ENCODE measurements around the gene EPHB1. TPM values are rescaled to one million over a fixed set of nuclear protein-coding genes. Genes with fewer than 3 reads are reported as not detected.

Gene EPHB1
- polyA plus RNA-seq, 1 of the 3 experiments (the other 2 are of a cell fraction) = 1.2 TPM

- Histone ChIP-seq H3K9ac (no peak overlapping the region), H3K36me3 (replicated peaks in 1 of 2; ENCODE audit: control insufficient read depth in 1 of 2, insufficient read depth in 2 of 2, low read length in 1 of 2) (no peaks in the 10 kb centered on the region), H3K4me1 (ENCODE audit: control insufficient read depth in 1 of 2, insufficient read depth in 2 of 2, low read depth in 1 of 2, low read length in 1 of 2) (peaks cover 0 to 3% of the 10 kb centered on the region in 2 experiments; a peak in 1 of 4 replicates), H3K4me2 (no peak overlapping the region), H3K27me3 (ENCODE audit: insufficient read depth) (no peaks in the 10 kb centered on the region), H3K9me3 (no peaks in the 10 kb centered on the region), H3K27ac (ENCODE audit: low read depth in 2 of 2, low read length in 1 of 2) (no peak overlapping the region), H4K20me1 (ENCODE audit: insufficient read depth) (no peaks in the 10 kb centered on the region), H2AFZ (ENCODE audit: low read depth) (no peak overlapping the region), H3F3A (replicated peaks; ENCODE audit: insufficient read depth) (no peaks in the 10 kb centered on the region), H3K79me2 (ENCODE audit: insufficient read depth) (no peaks in the 10 kb centered on the region), H3K4me3 (ENCODE audit: low read depth in 2 of 2, low read length in 1 of 2) (no peak overlapping the region), H3K9me2 (no peaks in the 10 kb centered on the region)
- TF ChIP-seq RXRA (IDR thresholded peaks at IDR 0.05; ENCODE audit: borderline replicate concordance, low read depth) (no peak), POLR2AphosphoS5 (IDR thresholded peaks at IDR 0.05; ENCODE audit: low read depth, low read length) (no peak), MXI1 (IDR thresholded peaks at IDR 0.05; ENCODE audit: low read depth, low read length) (no peak), FOXM1 (IDR thresholded peaks at IDR 0.05; ENCODE audit: low read depth) (no peak), YY1 (IDR thresholded peaks at IDR 0.05; ENCODE audit: low read depth) (no peak), ZBTB33 (IDR thresholded peaks at IDR 0.05; ENCODE audit: borderline replicate concordance, low read depth) (no peak), NRF1 (IDR thresholded peaks at IDR 0.05; ENCODE audit: low read depth, low read length) (no peak), TAF1 (IDR thresholded peaks at IDR 0.05; ENCODE audit: borderline replicate concordance, low read depth, low read length) (no peak), EP300 (IDR thresholded peaks at IDR 0.05; ENCODE audit: borderline replicate concordance in 1 of 2, low read depth in 1 of 2, low read length in 1 of 2) (no peak), TEAD4 (IDR thresholded peaks at IDR 0.05; ENCODE audit: borderline replicate concordance, insufficient read depth) (no peak), SMC3 (IDR thresholded peaks at IDR 0.05; ENCODE audit: low read depth, low read length) (no peak), SIN3A (IDR thresholded peaks at IDR 0.05; ENCODE audit: borderline replicate concordance, low read depth, low read length) (no peak)
- TF ChIP-seq, protein P1, sequence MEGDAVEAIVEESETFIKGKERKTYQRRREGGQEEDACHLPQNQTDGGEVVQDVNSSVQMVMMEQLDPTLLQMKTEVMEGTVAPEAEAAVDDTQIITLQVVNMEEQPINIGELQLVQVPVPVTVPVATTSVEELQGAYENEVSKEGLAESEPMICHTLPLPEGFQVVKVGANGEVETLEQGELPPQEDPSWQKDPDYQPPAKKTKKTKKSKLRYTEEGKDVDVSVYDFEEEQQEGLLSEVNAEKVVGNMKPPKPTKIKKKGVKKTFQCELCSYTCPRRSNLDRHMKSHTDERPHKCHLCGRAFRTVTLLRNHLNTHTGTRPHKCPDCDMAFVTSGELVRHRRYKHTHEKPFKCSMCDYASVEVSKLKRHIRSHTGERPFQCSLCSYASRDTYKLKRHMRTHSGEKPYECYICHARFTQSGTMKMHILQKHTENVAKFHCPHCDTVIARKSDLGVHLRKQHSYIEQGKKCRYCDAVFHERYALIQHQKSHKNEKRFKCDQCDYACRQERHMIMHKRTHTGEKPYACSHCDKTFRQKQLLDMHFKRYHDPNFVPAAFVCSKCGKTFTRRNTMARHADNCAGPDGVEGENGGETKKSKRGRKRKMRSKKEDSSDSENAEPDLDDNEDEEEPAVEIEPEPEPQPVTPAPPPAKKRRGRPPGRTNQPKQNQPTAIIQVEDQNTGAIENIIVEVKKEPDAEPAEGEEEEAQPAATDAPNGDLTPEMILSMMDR (IDR thresholded peaks at IDR 0.05) = no peak
- DNase-seq = no peak
- whole genome bisulfite sequencing (ENCODE audit: low lambda C conversion rate) = 57% methylated on average over 5 of the region's 5 CpGs
- ChIA-PET CTCF (interaction anchor here (1.6 kb wide), 1 partner anchor 14 kb away, joined by 3 read pairs; no protein-coding TSS in a partner anchor), POLR2A (no interaction called here)
Measured at GRCh38 chr3:135099734-135100355, 304.8 kb downstream of the EPHB1 start.

DNA sequence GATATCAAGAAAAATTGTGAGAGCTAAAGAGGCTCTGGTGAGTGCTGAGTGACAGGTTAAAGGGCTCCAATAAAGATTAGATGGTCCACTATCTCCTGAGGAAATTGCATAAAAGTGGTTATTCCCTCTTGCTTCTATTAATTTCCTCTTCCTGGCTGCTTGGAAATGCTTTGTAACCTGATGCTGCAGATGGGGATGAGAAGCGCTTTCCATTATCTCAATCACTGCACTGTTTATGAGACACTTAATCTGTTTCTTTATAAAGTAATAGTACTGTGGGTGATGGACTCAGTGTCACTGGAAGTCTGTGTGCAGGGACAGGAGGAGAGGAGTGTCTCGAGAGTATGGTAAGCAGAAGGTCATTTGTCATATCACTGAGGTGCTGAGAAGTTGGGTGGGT is 305.3 kb downstream of the EPHB1 start:
- Histone ChIP-seq H3K36me3 (replicated peaks in 1 of 2; ENCODE audit: control insufficient read depth in 1 of 2, insufficient read depth in 2 of 2, low read length in 1 of 2) (no peaks in the 10 kb centered on the region), H4K20me1 (ENCODE audit: insufficient read depth) (no peaks in the 10 kb centered on the region), H3K9ac (no peak overlapping the region), H3K79me2 (ENCODE audit: insufficient read depth) (no peaks in the 10 kb centered on the region), H3K27me3 (ENCODE audit: insufficient read depth) (no peaks in the 10 kb centered on the region), H3K27ac (ENCODE audit: low read depth in 2 of 2, low read length in 1 of 2) (no peak overlapping the region), H3K9me2 (no peaks in the 10 kb centered on the region), H3F3A (replicated peaks; ENCODE audit: insufficient read depth) (no peaks in the 10 kb centered on the region), H3K4me1 (ENCODE audit: control insufficient read depth in 1 of 2, insufficient read depth in 2 of 2, low read depth in 1 of 2, low read length in 1 of 2) (peaks cover 0 to 3% of the 10 kb centered on the region in 2 experiments; a peak in 1 of 4 replicates), H3K9me3 (no peaks in the 10 kb centered on the region), H3K4me3 (ENCODE audit: low read depth in 2 of 2, low read length in 1 of 2) (no peak overlapping the region), H2AFZ (ENCODE audit: low read depth) (no peak overlapping the region), H3K4me2 (no peak overlapping the region)
- DNase-seq = no peak
- ChIA-PET CTCF (interaction anchor here (1.6 kb wide), 1 partner anchor 14 kb away, joined by 3 read pairs; no protein-coding TSS in a partner anchor), POLR2A (no interaction called here)
- 11% methylated on average over 2 of the region's 2 CpGs for whole genome bisulfite sequencing (ENCODE audit: low lambda C conversion rate)
- TF ChIP-seq FOXJ3 (CRISPR knock-in tag; IDR thresholded peaks at IDR 0.05) (no peak), NFIC (IDR thresholded peaks at IDR 0.05; ENCODE audit: borderline replicate concordance) (no peak), YY1 (IDR thresholded peaks at IDR 0.05; ENCODE audit: low read depth) (no peak), TAF1 (IDR thresholded peaks at IDR 0.05; ENCODE audit: borderline replicate concordance, low read depth, low read length) (no peak), RAD21 (IDR thresholded peaks at IDR 0.05; ENCODE audit: low read length) (no peak)
- TF ChIP-seq, protein P1 (IDR thresholded peaks at IDR 0.05) = no peak
